Activated CD4-positive, alpha-beta T cell treated with anti-CD3 and anti-CD28 coated beads, Interleukin-2, amount 10 ng/mL, durations not matched to agents 24 days and 14 days (primary cell): ENCODE data around the gene TP53I11. TPM values are rescaled to one million over a fixed set of nuclear protein-coding genes. Genes with fewer than 3 reads are reported as not detected.

ENCODE experiments used
- DNase-seq: peaks from one replicate; pipeline ENCODE4 v3.0.0; 2022
- H3K27ac Mint-ChIP-seq: one replicate; pipeline ENCODE4 v1.8.0; 2022; ENCODE audit warnings: mild to moderate bottlenecking, mixed read lengths
- H3K27me3 Mint-ChIP-seq: one replicate; pipeline ENCODE4 v1.8.0; 2022; ENCODE audit warnings: mixed read lengths
- H3K36me3 Mint-ChIP-seq: one replicate; pipeline ENCODE4 v1.8.0; 2022; ENCODE audit warnings: low read depth, mild to moderate bottlenecking, mixed read lengths
- H3K4me1 Mint-ChIP-seq: one replicate; pipeline ENCODE4 v1.8.0; 2021; ENCODE audit warnings: mixed read lengths
- H3K4me3 Mint-ChIP-seq: one replicate; pipeline ENCODE4 v1.8.0; 2022; ENCODE audit warnings: mild to moderate bottlenecking, moderate library complexity, mixed read lengths
- H3K9me3 Mint-ChIP-seq: one replicate; pipeline ENCODE4 v1.8.0; 2021; ENCODE audit warnings: mixed read lengths
- intact Hi-C: fragments of 100-400 bp; cut with micrococcal nuclease; formaldehyde crosslinking; loops from one replicate; pipeline ENCODE4 v1.15.1; 2023
- total RNA-seq: library from RNA; stranded (reverse); gene quantifications from 2 replicates; pipeline ENCODE4 v1.2.3, GENCODE V29; 2022

The TP53I11 gene
- total RNA-seq, 1 donor from 2014 or later = 9.1 TPM

GRCh38 chr11:44957776-44958564 lies 7.3 kb upstream of the TP53I11 start:
- intact Hi-C loops = no loop called here
- Mint-ChIP-seq H3K9me3 (no peaks in the 10 kb centered on the region), H3K27me3 (peaks cover 2% of the 10 kb centered on the region), H3K36me3 (no peaks in the 10 kb centered on the region), H3K4me1 (peaks cover 14% of the 10 kb centered on the region), H3K4me3 (no peak overlapping the region), H3K27ac (no peak overlapping the region)
- no peak for DNase-seq

GRCh38 chr11:44957040-44957515 lies 6.4 kb upstream of the TP53I11 start:
- Mint-ChIP-seq H3K4me3 (no peak overlapping the region), H3K9me3 (no peaks in the 10 kb centered on the region), H3K36me3 (no peaks in the 10 kb centered on the region), H3K27ac (no peak overlapping the region), H3K27me3 (peaks cover 2% of the 10 kb centered on the region), H3K4me1 (peaks cover 14% of the 10 kb centered on the region)
- no peak for DNase-seq
- intact Hi-C loops = no loop called here

GRCh38 chr11:44955015-44955738 lies 4.5 kb upstream of the TP53I11 start:
- Mint-ChIP-seq H3K4me1 (peaks cover 16% of the 10 kb centered on the region), H3K4me3 (no peak overlapping the region), H3K27me3 (peaks cover 7% of the 10 kb centered on the region), H3K27ac (peak overlapping the region; percentile 22), H3K9me3 (no peaks in the 10 kb centered on the region), H3K36me3 (no peaks in the 10 kb centered on the region)
- DNase-seq = no peak
- intact Hi-C loops = no loop called here

GRCh38 chr11:44954051-44954906 lies 3.6 kb upstream of the TP53I11 start:
- no peak for DNase-seq
- Mint-ChIP-seq H3K36me3 (no peaks in the 10 kb centered on the region), H3K27ac (no peak overlapping the region), H3K9me3 (no peaks in the 10 kb centered on the region), H3K4me1 (peaks cover 16% of the 10 kb centered on the region), H3K27me3 (peaks cover 8% of the 10 kb centered on the region), H3K4me3 (no peak overlapping the region)
- intact Hi-C loops = no loop called here

- intact Hi-C loops = no loop called here
- H3K9me3 Mint-ChIP-seq = no peaks in the 10 kb centered on the region
- H3K27ac Mint-ChIP-seq = no peak overlapping the region
- H3K36me3 Mint-ChIP-seq = no peaks in the 10 kb centered on the region
- peaks cover 22% of the 10 kb centered on the region for H3K27me3 Mint-ChIP-seq
- DNase-seq = no peak
- peaks cover 16% of the 10 kb centered on the region for H3K4me1 Mint-ChIP-seq
- H3K4me3 Mint-ChIP-seq = no peak overlapping the region
These were observed 2.0 kb upstream of the TP53I11 start for GRCh38 chr11:44952500-44953260.

DNA sequence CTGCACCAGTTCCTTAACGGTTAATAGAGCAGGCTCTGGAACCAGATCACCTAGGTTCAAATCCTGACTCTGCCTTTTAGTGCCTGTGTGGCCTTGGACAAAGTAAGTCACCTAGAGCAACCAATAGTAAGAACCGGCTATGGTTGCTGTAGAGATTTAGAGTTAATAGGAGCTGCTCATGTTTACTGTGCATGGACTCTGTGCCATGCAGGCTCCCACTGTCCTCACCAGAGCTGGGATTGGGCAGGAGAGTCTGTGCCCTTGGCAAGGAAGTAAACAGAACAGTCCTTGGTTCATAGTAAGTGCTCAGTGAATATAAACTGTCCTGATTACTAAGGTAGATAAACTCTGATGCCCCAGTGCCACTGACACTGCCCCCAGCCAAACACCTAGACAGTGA lies 1.4 kb upstream of the TP53I11 start:
- Mint-ChIP-seq H3K27me3 (peaks cover 26% of the 10 kb centered on the region), H3K9me3 (no peaks in the 10 kb centered on the region), H3K4me1 (peaks cover 16% of the 10 kb centered on the region), H3K27ac (no peak overlapping the region), H3K4me3 (no peak overlapping the region), H3K36me3 (no peaks in the 10 kb centered on the region)
- no peak for DNase-seq
- intact Hi-C loops = no loop called here

GRCh38 chr11:44950031-44950624 lies 555 bp downstream of the TP53I11 start:
- intact Hi-C loops = no loop called here
- Mint-ChIP-seq H3K36me3 (no peaks in the 10 kb centered on the region), H3K4me3 (peak overlapping the region; percentile 76), H3K4me1 (peaks cover 10% of the 10 kb centered on the region), H3K27ac (no peak overlapping the region), H3K9me3 (no peaks in the 10 kb centered on the region), H3K27me3 (peaks cover 28% of the 10 kb centered on the region)
- DNase-seq = peak; percentile 67

DNA sequence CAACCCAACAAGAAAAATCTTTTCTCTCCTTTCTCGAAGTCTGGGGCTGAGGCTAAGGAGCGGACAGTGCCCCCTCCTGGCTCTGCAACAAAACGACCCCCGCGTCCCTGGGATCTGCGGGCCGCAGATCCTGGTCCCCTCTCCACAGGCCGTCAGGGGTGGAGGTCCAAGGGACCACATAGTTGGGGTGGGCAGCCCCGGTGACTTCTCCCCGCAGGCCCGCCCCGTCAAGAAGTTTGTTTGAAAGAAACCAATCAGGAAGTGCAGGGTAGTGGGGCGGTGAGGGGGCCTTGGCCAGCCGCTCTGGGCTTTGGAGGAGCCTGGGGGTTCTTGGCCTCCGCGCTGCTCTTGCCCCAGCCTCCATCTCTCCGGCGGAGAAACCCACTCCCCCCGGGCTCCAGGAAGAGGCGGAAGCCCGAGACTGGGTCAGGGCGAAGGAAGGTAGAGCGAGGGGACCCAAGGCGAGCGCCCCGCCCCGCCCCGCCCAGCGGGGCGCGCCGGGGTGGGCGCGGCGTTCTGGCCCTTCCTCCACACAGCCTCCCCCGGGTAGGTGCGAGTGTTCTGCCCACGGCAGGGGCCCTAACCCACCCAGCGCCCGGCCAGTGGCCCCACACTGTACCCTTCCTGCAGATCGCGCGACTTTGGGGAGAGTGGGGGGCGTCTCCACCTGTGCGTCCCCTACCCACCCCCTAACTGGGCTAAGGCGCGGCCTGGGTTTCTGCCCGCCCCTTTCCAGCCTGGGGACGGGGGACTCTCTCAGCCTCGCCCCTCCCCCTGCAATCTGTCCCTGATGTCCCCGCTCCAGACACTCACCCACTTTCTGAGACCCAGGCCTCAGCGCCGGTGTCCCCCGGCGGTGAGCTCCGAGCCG lies 1.3 kb downstream of the TP53I11 start:
- intact Hi-C loops = no loop called here
- Mint-ChIP-seq H3K4me1 (peaks cover 5% of the 10 kb centered on the region), H3K36me3 (no peaks in the 10 kb centered on the region), H3K27ac (no peak overlapping the region), H3K9me3 (no peaks in the 10 kb centered on the region), H3K27me3 (peaks cover 28% of the 10 kb centered on the region), H3K4me3 (peak overlapping the region; percentile 57)
- peak; percentile 61 for DNase-seq

GRCh38 chr11:44948155-44948554 lies 2.5 kb downstream of the TP53I11 start:
- H3K9me3 Mint-ChIP-seq = no peaks in the 10 kb centered on the region
- intact Hi-C loops = no loop called here
- peaks cover 31% of the 10 kb centered on the region for H3K27me3 Mint-ChIP-seq
- no peak overlapping the region for H3K4me3 Mint-ChIP-seq
- no peaks in the 10 kb centered on the region for H3K36me3 Mint-ChIP-seq
- peaks cover 9% of the 10 kb centered on the region for H3K4me1 Mint-ChIP-seq
- H3K27ac Mint-ChIP-seq = no peak overlapping the region
- no peak for DNase-seq

DNA sequence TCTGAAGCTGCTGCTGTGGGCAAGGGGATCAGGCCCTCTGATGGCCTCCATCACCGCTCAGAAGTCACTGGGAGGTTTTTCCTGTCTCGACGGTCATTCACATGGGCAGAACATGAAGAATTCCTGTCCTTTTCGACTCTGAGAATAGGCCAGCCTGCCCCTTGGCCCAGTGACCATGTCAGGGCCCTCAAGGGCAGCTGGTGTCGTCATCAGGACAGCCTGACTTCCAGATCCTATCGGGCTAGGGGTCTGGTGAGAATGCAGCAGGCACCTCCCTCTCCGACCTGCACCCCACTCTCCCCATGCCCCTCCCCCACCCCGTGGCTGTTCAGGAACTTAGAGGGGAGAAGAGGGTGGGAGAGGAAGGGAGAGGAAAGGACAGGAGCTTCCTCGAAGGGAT lies 3.6 kb downstream of the TP53I11 start:
- Mint-ChIP-seq H3K4me1 (peaks cover 17% of the 10 kb centered on the region), H3K4me3 (no peak overlapping the region), H3K27ac (no peak overlapping the region), H3K36me3 (no peaks in the 10 kb centered on the region), H3K27me3 (peaks cover 31% of the 10 kb centered on the region), H3K9me3 (no peaks in the 10 kb centered on the region)
- DNase-seq = no peak
- intact Hi-C loops = no loop called here

DNA sequence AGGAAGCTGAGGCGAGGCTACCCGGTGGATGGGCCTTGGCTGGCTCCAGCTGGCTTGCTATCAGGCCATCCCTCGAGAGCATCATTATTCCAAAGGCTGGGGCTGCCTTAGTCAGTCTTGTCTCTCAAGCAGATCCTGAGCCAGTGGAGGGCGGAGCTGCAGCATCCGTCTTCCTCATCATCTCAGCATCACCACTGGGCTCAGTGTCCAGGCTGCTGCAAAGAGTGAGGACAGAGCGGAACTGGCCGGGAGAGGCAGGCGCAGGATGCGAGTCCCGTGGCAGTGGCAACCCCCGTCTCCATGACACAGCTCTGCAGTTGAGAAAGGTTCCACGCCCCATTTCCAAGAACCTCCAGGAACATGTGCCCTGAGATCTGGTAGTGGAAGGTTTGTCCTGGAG lies 4.4 kb downstream of the TP53I11 start:
- no peak for DNase-seq
- no peak overlapping the region for H3K4me3 Mint-ChIP-seq
- intact Hi-C loops = no loop called here
- peaks cover 28% of the 10 kb centered on the region for H3K27me3 Mint-ChIP-seq
- H3K27ac Mint-ChIP-seq = no peak overlapping the region
- H3K4me1 Mint-ChIP-seq = peaks cover 18% of the 10 kb centered on the region
- H3K36me3 Mint-ChIP-seq = no peaks in the 10 kb centered on the region
- no peaks in the 10 kb centered on the region for H3K9me3 Mint-ChIP-seq

DNA sequence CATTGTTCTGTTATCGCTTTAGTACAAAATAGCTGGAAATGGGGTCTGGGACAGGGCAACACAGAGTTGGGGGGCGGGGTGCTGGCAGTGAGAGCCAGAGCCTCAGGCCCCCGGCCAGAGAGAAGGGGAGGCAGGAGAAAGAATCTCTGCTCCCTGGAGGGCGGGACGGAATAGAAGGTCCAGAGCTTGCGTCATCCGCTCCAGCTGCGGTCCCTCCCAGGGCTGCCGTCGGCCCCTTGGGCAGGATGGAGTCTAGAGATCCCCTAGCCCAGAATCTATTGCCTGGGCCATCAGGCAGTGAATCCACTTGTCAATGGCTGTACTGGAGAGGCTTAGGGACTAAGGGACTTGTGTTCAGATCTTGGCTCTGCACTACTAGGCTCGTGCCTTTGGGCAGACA lies 5.0 kb downstream of the TP53I11 start:
- no peaks in the 10 kb centered on the region for H3K36me3 Mint-ChIP-seq
- DNase-seq = no peak
- intact Hi-C loops = no loop called here
- H3K9me3 Mint-ChIP-seq = no peaks in the 10 kb centered on the region
- no peak overlapping the region for H3K27ac Mint-ChIP-seq
- peaks cover 26% of the 10 kb centered on the region for H3K27me3 Mint-ChIP-seq
- peaks cover 18% of the 10 kb centered on the region for H3K4me1 Mint-ChIP-seq
- H3K4me3 Mint-ChIP-seq = no peak overlapping the region
